Fibroblast of skin of back (primary cell): Measurements from ENCODE around the gene BMPR1B.

ENCODE experiments used
- DNase-seq: peaks from one replicate; pipeline ENCODE4 v3.0.0-alpha.2; 2013

BMPR1B gene

DNA sequence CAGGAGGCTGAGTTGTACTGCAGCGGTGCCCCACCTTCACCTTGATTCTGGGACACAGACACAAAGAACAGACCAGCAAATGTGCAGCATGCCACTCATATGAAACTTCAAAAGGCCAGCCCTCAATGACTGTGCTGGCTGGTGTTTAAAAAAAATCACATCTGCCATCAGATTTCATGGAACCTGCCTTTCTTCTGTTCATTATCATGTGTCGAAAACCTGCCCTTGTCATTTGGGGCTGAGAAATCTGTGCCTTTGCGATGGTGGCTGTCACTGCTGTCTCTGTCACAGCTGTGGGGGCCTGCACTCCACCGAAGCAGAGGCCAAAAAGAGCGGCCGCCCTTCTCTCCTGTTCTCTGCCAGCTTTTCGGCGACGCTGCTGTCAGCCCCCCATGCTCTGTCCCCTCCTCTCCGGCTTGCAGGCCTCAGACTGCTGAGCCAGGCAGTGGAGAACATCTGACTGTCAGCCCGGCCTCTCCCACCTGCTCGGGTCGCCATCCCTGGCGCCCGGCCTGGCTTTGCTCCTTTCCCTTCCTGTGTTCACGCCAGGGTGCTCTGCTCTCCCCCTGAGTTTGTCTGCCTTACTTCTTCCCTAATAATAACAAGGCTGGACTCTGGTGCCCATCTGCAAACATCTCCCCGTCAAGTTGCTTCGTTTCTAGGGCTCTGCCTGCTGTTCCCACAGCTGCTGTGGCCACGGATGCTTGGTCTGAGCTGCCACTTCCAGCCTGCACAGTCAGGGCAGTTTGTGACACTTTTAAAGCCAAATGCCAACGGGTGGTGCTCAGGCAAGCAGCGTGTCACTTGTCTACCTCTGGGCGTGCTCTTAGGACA lies 435.9 kb downstream of the BMPR1B start:
- no peak for DNase-seq

DNA sequence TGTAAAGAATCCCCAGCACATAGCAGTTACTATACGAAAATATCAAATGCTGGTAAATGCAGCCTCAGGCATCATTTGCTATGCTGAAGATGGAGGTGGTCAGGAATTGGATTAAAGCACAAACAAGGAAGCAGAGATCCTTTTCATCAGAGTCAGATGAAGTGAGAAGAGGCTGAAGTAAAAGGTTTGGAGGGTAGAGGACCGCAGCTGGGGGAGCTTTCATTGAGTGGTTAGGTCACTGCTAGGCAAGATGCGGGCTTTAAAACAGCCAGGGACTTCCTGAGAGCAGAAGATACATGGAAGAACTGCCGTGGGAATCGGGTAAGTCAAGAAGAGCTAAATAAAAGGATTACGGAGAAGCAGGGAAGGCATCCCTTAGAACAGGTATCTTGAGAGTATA lies 439.6 kb downstream of the BMPR1B start:
- DNase-seq = no peak

DNA sequence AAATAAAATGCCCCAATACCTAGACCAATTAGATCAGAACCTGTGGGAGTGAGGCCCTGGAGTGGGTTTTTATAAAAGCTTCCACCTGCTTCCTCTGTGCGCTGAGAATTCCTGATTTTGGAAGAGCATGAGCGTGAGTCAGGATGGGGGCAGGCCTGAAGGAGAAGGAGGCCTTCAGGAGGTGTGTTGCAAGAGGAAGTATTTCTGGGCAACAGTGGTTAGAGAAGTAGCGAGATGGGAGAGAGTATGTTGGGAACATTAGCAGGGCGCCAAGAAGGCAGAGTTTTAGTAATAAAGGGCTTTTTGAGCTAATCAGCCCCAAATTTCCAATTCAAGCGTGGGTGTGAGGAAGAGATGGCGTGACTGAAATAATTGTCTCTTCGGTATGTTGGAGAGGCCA lies 441.2 kb downstream of the BMPR1B start:
- DNase-seq = no peak

DNA sequence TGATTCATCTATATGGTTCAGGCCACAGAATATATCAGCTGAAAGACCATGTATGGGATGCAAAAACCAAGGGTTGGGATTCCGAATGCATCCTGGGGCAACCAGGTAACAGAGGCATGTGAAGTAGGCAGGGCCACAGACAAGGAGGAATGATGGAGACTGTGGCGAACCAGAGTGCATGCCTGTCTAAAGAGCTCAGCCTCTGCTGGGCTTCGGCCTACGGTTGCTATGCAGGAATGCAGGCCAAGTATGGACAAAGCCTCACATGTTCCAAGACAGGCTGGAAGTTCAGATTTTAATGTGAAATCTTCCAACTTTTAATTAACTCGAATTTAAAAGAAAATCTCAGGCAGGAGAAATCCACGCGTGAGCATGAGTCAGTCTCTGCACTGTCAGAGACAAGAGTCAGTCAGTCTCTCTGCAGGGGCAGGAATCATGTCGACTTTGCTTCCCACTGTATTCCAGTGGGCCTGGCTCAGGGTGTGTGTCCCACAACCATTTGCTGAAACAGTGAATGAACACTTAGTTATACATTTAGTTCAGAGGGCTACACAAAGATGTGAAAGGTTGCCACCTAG lies 446.6 kb downstream of the BMPR1B start:
- no peak for DNase-seq

DNA sequence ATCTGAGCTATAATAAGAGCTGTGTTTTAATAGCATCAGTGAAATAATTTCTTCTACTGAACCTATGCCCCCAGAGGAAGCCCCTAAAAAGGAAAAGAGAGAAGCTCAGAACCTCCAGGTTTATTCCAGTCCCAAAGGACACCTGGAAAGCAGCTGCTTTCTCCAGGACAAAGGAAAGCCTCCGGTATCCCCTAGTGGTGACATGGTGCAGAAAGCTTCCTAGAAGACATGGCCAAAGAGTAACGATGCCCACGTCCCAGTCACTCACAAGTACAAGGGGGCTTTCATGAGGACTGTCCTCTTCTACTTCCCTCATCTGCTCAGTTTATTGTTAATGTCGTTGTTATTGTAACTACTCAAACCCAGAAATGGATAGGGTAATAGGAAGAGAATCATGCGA lies 447.1 kb downstream of the BMPR1B start:
- no peak for DNase-seq
